ENCODE results near the gene UBAP2L. TPM values are rescaled to one million over a fixed set of nuclear protein-coding genes. Genes with fewer than 3 reads are reported as not detected.
A peak's percentile ranks its signal among the peaks of the same experiment; 100 is the strongest.

Gene UBAP2L
- total and polyA plus RNA-seq, 9 of the 15 experiments (the other 6 are each of a cell fraction or from before 2014, with no cell fraction given): 75.0 to 245 (median 119) TPM

DNA sequence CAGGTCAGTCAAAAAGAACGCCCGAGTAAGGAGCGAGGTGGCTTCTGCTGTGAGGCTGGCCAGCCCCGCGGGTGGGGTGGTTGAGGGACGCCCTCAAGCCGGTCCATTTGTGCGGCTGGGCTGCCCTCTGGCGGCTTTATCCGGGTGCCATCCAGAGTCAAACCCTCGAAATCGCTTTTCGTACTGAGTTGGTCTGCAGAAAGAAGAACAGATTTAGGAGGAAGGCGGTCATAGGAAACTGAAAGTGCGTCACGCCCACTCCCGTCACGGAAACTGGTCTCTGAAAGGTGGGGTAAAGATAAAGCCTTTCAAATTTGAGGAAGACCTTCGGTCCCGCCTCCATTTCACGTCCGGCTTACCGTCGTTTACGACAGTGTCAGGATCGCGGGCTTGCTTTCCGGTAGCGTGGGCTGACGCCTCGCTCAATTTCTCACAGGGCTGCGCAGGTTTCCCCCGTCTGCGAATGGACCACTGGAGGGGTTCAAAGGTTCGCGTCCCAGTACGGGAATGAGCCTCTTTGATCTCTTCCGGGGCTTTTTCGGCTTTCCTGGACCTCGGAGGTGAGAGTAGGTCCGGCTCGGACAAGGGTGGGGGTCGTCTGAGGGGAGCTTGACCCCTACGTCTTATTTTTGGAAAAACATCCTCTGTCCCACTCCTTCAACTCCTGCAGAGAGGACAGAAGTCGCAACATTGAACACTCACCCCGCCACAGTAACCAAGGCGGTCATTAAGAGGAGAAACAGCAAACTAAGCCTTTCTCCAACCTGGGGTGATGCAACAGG, 51.7 kb downstream of the UBAP2L start, which contains the start of gene HAX1 (continued):
- TF ChIP-seq, protein P1, sequence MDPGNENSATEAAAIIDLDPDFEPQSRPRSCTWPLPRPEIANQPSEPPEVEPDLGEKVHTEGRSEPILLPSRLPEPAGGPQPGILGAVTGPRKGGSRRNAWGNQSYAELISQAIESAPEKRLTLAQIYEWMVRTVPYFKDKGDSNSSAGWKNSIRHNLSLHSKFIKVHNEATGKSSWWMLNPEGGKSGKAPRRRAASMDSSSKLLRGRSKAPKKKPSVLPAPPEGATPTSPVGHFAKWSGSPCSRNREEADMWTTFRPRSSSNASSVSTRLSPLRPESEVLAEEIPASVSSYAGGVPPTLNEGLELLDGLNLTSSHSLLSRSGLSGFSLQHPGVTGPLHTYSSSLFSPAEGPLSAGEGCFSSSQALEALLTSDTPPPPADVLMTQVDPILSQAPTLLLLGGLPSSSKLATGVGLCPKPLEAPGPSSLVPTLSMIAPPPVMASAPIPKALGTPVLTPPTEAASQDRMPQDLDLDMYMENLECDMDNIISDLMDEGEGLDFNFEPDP (CRISPR knock-in tag; IDR thresholded peaks at IDR 0.05): no peak
- TF ChIP-seq, protein P2, sequence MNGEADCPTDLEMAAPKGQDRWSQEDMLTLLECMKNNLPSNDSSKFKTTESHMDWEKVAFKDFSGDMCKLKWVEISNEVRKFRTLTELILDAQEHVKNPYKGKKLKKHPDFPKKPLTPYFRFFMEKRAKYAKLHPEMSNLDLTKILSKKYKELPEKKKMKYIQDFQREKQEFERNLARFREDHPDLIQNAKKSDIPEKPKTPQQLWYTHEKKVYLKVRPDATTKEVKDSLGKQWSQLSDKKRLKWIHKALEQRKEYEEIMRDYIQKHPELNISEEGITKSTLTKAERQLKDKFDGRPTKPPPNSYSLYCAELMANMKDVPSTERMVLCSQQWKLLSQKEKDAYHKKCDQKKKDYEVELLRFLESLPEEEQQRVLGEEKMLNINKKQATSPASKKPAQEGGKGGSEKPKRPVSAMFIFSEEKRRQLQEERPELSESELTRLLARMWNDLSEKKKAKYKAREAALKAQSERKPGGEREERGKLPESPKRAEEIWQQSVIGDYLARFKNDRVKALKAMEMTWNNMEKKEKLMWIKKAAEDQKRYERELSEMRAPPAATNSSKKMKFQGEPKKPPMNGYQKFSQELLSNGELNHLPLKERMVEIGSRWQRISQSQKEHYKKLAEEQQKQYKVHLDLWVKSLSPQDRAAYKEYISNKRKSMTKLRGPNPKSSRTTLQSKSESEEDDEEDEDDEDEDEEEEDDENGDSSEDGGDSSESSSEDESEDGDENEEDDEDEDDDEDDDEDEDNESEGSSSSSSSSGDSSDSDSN (IDR thresholded peaks at IDR 0.05; ENCODE audit: borderline replicate concordance in 1 of 2, low read depth in 2 of 2, low read length in 2 of 2): 0 out of 4 replicates have a peak, but pooled peaks of 1 of the 2 experiments have one; percentile 35
- TF ChIP-seq BHLHE40 (IDR thresholded peaks at IDR 0.05; ENCODE audit: low read length) (peak; percentile 55; the same call in 1 of the 2 replicates), KLF13 (tag; IDR thresholded peaks at IDR 0.05; ENCODE audit: borderline replicate concordance, low read depth) (peak; percentile 97), MYC (IDR thresholded peaks at IDR 0.05; ENCODE audit: low read depth, low read length) (peak; percentile 59; the same call in 1 of the 2 replicates), MYC (CRISPR knock-in tag; IDR thresholded peaks at IDR 0.05; ENCODE audit: borderline replicate concordance, low read depth) (peak; percentile 58; the same call in 1 of the 2 replicates), ZNF24 (IDR thresholded peaks at IDR 0.05) (peak; percentile 5; the same call in 1 of the 2 replicates), CC2D1A (IDR thresholded peaks at IDR 0.05) (peak; percentile 81), POLR3G (IDR thresholded peaks at IDR 0.05; ENCODE audit: extremely low read depth, insufficient read length, insufficient replicate concordance) (no peak), TBL1XR1 (IDR thresholded peaks at IDR 0.05; ENCODE audit: low read length in 2 of 2) (no peak; a peak in 1 of 4 replicates), ZNF282 (CRISPR knock-in tag; IDR thresholded peaks at IDR 0.05) (no peak)
- TF ChIP-seq, protein P3, sequence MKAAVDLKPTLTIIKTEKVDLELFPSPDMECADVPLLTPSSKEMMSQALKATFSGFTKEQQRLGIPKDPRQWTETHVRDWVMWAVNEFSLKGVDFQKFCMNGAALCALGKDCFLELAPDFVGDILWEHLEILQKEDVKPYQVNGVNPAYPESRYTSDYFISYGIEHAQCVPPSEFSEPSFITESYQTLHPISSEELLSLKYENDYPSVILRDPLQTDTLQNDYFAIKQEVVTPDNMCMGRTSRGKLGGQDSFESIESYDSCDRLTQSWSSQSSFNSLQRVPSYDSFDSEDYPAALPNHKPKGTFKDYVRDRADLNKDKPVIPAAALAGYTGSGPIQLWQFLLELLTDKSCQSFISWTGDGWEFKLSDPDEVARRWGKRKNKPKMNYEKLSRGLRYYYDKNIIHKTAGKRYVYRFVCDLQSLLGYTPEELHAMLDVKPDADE (conservative IDR thresholded peaks at IDR 0.05; ENCODE audit: control insufficient read depth, low read depth, low read length): no peak
- TF ChIP-seq, protein P4, sequence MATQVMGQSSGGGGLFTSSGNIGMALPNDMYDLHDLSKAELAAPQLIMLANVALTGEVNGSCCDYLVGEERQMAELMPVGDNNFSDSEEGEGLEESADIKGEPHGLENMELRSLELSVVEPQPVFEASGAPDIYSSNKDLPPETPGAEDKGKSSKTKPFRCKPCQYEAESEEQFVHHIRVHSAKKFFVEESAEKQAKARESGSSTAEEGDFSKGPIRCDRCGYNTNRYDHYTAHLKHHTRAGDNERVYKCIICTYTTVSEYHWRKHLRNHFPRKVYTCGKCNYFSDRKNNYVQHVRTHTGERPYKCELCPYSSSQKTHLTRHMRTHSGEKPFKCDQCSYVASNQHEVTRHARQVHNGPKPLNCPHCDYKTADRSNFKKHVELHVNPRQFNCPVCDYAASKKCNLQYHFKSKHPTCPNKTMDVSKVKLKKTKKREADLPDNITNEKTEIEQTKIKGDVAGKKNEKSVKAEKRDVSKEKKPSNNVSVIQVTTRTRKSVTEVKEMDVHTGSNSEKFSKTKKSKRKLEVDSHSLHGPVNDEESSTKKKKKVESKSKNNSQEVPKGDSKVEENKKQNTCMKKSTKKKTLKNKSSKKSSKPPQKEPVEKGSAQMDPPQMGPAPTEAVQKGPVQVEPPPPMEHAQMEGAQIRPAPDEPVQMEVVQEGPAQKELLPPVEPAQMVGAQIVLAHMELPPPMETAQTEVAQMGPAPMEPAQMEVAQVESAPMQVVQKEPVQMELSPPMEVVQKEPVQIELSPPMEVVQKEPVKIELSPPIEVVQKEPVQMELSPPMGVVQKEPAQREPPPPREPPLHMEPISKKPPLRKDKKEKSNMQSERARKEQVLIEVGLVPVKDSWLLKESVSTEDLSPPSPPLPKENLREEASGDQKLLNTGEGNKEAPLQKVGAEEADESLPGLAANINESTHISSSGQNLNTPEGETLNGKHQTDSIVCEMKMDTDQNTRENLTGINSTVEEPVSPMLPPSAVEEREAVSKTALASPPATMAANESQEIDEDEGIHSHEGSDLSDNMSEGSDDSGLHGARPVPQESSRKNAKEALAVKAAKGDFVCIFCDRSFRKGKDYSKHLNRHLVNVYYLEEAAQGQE (IDR thresholded peaks at IDR 0.05; ENCODE audit: borderline replicate concordance): peak; percentile 90
- TF ChIP-seq, protein P4 (CRISPR knock-in tag; IDR thresholded peaks at IDR 0.05; ENCODE audit: low read depth): peak; percentile 57; the same call in 1 of the 2 replicates
